ENCODE measurements around the gene DCANP1.

DNA sequence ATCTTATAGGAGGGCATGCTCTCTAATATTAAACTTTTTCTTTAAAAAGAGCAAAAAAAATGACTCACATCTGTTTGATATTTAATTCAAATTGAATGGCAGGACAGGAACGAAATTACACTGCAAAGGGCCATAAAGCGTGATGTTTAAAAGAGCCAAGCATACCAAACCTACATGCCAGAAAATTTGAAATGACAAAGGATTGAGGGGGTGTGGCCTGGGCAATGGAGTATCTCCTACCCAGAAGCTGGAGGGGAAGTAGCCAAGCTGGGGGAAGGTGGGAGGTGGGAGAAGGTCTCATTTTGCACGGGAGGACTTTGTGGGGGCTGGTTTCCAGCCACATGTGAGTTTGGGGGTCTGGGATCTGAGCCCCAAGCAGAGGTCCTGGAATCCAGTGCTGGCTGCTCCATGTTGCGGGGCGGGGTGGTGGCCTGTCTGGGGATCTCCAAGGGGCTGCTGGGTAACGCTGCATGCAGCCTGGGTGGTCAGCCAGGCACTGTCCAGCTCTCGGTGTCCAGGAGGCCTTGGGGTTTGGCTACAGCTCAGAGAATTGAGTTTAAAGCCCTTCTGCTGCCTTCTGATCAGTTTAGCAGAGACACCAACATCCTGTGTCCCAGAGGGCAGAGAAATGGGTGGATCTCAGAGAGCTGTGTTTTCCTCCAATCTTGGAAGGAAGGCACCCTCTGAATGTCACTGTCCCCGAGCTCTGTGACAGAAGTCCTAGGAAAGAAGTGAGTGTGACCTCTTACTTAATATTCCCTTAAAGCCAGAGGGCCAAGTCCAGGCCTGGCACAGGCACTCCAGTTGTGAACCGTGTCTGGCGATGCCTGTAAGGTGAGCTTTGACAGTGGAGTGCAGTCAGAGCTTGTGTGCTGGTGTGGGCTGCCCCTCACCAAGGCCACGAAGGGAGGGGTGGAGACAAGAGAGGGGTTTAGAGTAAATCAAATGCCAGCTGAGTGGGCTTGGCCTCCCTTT is 7.6 kb downstream of the DCANP1 start:
- TF ChIP-seq, protein P1, sequence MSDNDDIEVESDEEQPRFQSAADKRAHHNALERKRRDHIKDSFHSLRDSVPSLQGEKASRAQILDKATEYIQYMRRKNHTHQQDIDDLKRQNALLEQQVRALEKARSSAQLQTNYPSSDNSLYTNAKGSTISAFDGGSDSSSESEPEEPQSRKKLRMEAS (IDR thresholded peaks at IDR 0.05) = no peak
- TF ChIP-seq, protein P2, sequence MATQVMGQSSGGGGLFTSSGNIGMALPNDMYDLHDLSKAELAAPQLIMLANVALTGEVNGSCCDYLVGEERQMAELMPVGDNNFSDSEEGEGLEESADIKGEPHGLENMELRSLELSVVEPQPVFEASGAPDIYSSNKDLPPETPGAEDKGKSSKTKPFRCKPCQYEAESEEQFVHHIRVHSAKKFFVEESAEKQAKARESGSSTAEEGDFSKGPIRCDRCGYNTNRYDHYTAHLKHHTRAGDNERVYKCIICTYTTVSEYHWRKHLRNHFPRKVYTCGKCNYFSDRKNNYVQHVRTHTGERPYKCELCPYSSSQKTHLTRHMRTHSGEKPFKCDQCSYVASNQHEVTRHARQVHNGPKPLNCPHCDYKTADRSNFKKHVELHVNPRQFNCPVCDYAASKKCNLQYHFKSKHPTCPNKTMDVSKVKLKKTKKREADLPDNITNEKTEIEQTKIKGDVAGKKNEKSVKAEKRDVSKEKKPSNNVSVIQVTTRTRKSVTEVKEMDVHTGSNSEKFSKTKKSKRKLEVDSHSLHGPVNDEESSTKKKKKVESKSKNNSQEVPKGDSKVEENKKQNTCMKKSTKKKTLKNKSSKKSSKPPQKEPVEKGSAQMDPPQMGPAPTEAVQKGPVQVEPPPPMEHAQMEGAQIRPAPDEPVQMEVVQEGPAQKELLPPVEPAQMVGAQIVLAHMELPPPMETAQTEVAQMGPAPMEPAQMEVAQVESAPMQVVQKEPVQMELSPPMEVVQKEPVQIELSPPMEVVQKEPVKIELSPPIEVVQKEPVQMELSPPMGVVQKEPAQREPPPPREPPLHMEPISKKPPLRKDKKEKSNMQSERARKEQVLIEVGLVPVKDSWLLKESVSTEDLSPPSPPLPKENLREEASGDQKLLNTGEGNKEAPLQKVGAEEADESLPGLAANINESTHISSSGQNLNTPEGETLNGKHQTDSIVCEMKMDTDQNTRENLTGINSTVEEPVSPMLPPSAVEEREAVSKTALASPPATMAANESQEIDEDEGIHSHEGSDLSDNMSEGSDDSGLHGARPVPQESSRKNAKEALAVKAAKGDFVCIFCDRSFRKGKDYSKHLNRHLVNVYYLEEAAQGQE (IDR thresholded peaks at IDR 0.05) = no peak
- TF ChIP-seq CTCF (IDR thresholded peaks at IDR 0.05; ENCODE audit: low read depth, low read length, missing input control) (no peak), YY1 (IDR thresholded peaks at IDR 0.05) (no peak), RXRA (IDR thresholded peaks at IDR 0.05) (no peak), NR2F2 (IDR thresholded peaks at IDR 0.05) (no peak), SP1 (IDR thresholded peaks at IDR 0.05) (no peak), EGR1 (IDR thresholded peaks at IDR 0.05; ENCODE audit: low read depth in 2 of 2) (no peak), GABPA (IDR thresholded peaks at IDR 0.05 in 1 of 2, conservative IDR thresholded peaks at IDR 0.05 in 1 of 2) (no peak), TAF1 (conservative IDR thresholded peaks at IDR 0.05) (no peak), RAD21 (IDR thresholded peaks at IDR 0.05) (no peak), ZBTB33 (IDR thresholded peaks at IDR 0.05) (no peak)
- TF ChIP-seq, protein P3, sequence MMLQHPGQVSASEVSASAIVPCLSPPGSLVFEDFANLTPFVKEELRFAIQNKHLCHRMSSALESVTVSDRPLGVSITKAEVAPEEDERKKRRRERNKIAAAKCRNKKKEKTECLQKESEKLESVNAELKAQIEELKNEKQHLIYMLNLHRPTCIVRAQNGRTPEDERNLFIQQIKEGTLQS (IDR thresholded peaks at IDR 0.05) = no peak
